Thyroid gland (tissue), 4 donors: ENCODE results near the gene STRN3.
"Not testable (repeated sequence)": the region's sequence is repeated elsewhere in the genome, so short reads cannot be mapped to it uniquely, and the experiment has no call there.

Experiments used
- POLR2A ChIP-seq, 2 donors: fragments of 450-650 bp; IDR thresholded peaks; one replicate each; pipeline ENCODE4 v1.6.1; 2017; ENCODE audit warnings: antibody characterized with exemption in 2 of 2, mild to moderate bottlenecking in 2 of 2, moderate library complexity in 1 of 2
- TF ChIP-seq, protein P1 (sequence below), 6 experiments: fragments of 200-600 bp in 3 of 6; fragments of 450-650 bp in 3 of 6; sonication (generic) in 3 of 6; IDR thresholded peaks; one replicate each; pipeline ENCODE4 v1.5.1; 2016 to 2019; ENCODE audit warnings: antibody characterized with exemption in 6 of 6, mild to moderate bottlenecking in 2 of 6, inconsistent platforms in 1 of 6, moderate library complexity in 1 of 6

DNA sequence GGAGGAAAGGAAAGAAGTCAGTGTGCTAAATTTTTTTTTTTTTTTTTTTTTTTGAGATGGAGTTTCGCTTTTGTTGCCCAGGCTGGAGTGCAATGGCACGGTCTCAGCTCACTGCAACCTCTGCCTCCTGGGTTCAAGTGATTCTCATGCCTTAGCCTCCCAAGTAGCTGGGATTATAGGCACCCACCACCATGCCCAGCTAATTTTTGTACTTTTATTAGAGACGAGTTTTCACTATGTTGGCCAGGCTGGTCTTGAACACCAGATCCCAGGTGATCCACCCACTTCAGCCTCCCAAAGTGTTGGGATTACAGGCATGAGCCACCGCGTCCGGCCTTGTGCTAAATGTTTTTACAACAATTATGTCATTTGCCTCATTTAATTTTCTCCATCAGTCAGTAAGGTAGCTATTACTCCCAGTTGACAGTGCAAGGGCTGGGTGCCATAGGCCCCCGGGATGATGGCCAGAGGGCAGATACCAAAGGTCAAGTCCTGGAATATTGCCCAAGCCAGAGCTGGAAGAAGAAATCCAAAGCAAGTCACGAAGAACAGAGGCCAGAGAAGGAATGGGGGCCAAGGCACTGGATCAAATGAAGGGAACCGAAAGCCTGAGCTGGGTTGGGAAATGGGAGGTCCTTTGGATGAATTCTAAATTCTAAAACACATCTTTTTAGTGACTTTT lies 26.9 kb upstream of the STRN3 start:
- TF ChIP-seq, protein P1, sequence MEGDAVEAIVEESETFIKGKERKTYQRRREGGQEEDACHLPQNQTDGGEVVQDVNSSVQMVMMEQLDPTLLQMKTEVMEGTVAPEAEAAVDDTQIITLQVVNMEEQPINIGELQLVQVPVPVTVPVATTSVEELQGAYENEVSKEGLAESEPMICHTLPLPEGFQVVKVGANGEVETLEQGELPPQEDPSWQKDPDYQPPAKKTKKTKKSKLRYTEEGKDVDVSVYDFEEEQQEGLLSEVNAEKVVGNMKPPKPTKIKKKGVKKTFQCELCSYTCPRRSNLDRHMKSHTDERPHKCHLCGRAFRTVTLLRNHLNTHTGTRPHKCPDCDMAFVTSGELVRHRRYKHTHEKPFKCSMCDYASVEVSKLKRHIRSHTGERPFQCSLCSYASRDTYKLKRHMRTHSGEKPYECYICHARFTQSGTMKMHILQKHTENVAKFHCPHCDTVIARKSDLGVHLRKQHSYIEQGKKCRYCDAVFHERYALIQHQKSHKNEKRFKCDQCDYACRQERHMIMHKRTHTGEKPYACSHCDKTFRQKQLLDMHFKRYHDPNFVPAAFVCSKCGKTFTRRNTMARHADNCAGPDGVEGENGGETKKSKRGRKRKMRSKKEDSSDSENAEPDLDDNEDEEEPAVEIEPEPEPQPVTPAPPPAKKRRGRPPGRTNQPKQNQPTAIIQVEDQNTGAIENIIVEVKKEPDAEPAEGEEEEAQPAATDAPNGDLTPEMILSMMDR (IDR thresholded peaks at IDR 0.05) = not testable (repeated sequence)
- TF ChIP-seq POLR2A (IDR thresholded peaks at IDR 0.05) = not testable (repeated sequence)
